ENCODE measurements around the gene RHOA.

Gene RHOA

GRCh38 chr3:49399461-49399860 is 12.3 kb downstream of the RHOA start (continued):
- TF ChIP-seq, protein P1, sequence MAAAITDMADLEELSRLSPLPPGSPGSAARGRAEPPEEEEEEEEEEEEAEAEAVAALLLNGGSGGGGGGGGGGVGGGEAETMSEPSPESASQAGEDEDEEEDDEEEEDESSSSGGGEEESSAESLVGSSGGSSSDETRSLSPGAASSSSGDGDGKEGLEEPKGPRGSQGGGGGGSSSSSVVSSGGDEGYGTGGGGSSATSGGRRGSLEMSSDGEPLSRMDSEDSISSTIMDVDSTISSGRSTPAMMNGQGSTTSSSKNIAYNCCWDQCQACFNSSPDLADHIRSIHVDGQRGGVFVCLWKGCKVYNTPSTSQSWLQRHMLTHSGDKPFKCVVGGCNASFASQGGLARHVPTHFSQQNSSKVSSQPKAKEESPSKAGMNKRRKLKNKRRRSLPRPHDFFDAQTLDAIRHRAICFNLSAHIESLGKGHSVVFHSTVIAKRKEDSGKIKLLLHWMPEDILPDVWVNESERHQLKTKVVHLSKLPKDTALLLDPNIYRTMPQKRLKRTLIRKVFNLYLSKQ (tag by site-specific recombination; IDR thresholded peaks at IDR 0.05; ENCODE audit: borderline replicate concordance) = no peak
- TF ChIP-seq ZNF610 (tag by site-specific recombination; IDR thresholded peaks at IDR 0.05; ENCODE audit: borderline replicate concordance) (no peak), ZNF664 (tag by site-specific recombination; IDR thresholded peaks at IDR 0.05) (no peak), ZNF433 (tag by site-specific recombination; IDR thresholded peaks at IDR 0.05; ENCODE audit: low read depth) (no peak), ZNF10 (tag by site-specific recombination; IDR thresholded peaks at IDR 0.05) (no peak), ZNF2 (tag by site-specific recombination; IDR thresholded peaks at IDR 0.05) (no peak), GFI1B (tag by site-specific recombination; IDR thresholded peaks at IDR 0.05) (no peak), KLF16 (tag by site-specific recombination; IDR thresholded peaks at IDR 0.05) (no peak), ZNF121 (tag by site-specific recombination; IDR thresholded peaks at IDR 0.05) (no peak), ZNF335 (tag by site-specific recombination; conservative IDR thresholded peaks at IDR 0.05) (no peak), WT1 (tag by site-specific recombination; IDR thresholded peaks at IDR 0.05) (no peak)
- TF ChIP-seq, protein P2, sequence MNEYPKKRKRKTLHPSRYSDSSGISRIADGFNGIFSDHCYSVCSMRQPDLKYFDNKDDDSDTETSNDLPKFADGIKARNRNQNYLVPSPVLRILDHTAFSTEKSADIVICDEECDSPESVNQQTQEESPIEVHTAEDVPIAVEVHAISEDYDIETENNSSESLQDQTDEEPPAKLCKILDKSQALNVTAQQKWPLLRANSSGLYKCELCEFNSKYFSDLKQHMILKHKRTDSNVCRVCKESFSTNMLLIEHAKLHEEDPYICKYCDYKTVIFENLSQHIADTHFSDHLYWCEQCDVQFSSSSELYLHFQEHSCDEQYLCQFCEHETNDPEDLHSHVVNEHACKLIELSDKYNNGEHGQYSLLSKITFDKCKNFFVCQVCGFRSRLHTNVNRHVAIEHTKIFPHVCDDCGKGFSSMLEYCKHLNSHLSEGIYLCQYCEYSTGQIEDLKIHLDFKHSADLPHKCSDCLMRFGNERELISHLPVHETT (tag by site-specific recombination; IDR thresholded peaks at IDR 0.05) = no peak
- TF ChIP-seq, protein P3, sequence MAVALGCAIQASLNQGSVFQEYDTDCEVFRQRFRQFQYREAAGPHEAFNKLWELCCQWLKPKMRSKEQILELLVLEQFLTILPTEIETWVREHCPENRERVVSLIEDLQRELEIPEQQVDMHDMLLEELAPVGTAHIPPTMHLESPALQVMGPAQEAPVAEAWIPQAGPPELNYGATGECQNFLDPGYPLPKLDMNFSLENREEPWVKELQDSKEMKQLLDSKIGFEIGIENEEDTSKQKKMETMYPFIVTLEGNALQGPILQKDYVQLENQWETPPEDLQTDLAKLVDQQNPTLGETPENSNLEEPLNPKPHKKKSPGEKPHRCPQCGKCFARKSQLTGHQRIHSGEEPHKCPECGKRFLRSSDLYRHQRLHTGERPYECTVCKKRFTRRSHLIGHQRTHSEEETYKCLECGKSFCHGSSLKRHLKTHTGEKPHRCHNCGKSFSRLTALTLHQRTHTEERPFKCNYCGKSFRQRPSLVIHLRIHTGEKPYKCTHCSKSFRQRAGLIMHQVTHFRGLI (tag by site-specific recombination; IDR thresholded peaks at IDR 0.05) = no peak

- H3K4me1 ChIP-seq (ENCODE audit: control insufficient read depth, insufficient read depth, low read length) = peaks cover 4% of the 10 kb centered on the region
- H3K36me3 ChIP-seq (ENCODE audit: control insufficient read depth in 2 of 2, insufficient read depth in 1 of 2, low read length in 2 of 2) = peaks cover 3 to 20% of the 10 kb centered on the region in 2 experiments; a peak in 2 of 3 replicates
- CTCF ChIA-PET = no interaction called here
- POLR2A ChIA-PET = interaction anchor here (0.9 kb wide), 1 partner anchor 14 kb away, joined by 6 read pairs; the partner anchor contains the start of gene RHOA
- H3K4me3 ChIP-seq (ENCODE audit: low read depth, low read length) = no peak overlapping the region
- H3K27ac ChIP-seq (ENCODE audit: extremely low read depth, low read depth, low read length) = no peak overlapping the region
- no peaks in the 10 kb centered on the region for H3K9me3 ChIP-seq (ENCODE audit: control insufficient read depth, insufficient read depth, low read depth, low read length)
- no peak for TF ChIP-seq ZFP3 (tag by site-specific recombination; IDR thresholded peaks at IDR 0.05; ENCODE audit: low read depth)
- TF ChIP-seq ZNF76 (tag by site-specific recombination; IDR thresholded peaks at IDR 0.05; ENCODE audit: borderline replicate concordance, low read depth) = peak; percentile 37; the same call in 1 of the 2 replicates
- no peak for TF ChIP-seq ZNF155 (tag by site-specific recombination; IDR thresholded peaks at IDR 0.05)
- TF ChIP-seq, protein P4, sequence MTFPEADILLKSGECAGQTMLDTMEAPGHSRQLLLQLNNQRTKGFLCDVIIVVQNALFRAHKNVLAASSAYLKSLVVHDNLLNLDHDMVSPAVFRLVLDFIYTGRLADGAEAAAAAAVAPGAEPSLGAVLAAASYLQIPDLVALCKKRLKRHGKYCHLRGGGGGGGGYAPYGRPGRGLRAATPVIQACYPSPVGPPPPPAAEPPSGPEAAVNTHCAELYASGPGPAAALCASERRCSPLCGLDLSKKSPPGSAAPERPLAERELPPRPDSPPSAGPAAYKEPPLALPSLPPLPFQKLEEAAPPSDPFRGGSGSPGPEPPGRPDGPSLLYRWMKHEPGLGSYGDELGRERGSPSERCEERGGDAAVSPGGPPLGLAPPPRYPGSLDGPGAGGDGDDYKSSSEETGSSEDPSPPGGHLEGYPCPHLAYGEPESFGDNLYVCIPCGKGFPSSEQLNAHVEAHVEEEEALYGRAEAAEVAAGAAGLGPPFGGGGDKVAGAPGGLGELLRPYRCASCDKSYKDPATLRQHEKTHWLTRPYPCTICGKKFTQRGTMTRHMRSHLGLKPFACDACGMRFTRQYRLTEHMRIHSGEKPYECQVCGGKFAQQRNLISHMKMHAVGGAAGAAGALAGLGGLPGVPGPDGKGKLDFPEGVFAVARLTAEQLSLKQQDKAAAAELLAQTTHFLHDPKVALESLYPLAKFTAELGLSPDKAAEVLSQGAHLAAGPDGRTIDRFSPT (tag by site-specific recombination; IDR thresholded peaks at IDR 0.05) = no peak
- no peak for TF ChIP-seq ZNF654 (tag by site-specific recombination; IDR thresholded peaks at IDR 0.05; ENCODE audit: low read depth)
- no peak for TF ChIP-seq ZXDB (tag by site-specific recombination; IDR thresholded peaks at IDR 0.05)
- TF ChIP-seq ZNF324 (tag by site-specific recombination; IDR thresholded peaks at IDR 0.05) = no peak
- no peak for TF ChIP-seq ZBTB7A (tag by site-specific recombination; IDR thresholded peaks at IDR 0.05; ENCODE audit: low read depth)
- TF ChIP-seq ZNF549 (tag by site-specific recombination; IDR thresholded peaks at IDR 0.05) = no peak
- peak; percentile 95 for TF ChIP-seq ZBTB17 (tag by site-specific recombination; IDR thresholded peaks at IDR 0.05)
- no peak for TF ChIP-seq EGR2 (tag by site-specific recombination; IDR thresholded peaks at IDR 0.05; ENCODE audit: low read depth)
- TF ChIP-seq ZNF335 (tag by site-specific recombination; conservative IDR thresholded peaks at IDR 0.05) = peak; percentile 33; the same call in 1 of the 2 replicates
- TF ChIP-seq ZNF174 (tag by site-specific recombination; IDR thresholded peaks at IDR 0.05) = no peak
- TF ChIP-seq, protein P5, sequence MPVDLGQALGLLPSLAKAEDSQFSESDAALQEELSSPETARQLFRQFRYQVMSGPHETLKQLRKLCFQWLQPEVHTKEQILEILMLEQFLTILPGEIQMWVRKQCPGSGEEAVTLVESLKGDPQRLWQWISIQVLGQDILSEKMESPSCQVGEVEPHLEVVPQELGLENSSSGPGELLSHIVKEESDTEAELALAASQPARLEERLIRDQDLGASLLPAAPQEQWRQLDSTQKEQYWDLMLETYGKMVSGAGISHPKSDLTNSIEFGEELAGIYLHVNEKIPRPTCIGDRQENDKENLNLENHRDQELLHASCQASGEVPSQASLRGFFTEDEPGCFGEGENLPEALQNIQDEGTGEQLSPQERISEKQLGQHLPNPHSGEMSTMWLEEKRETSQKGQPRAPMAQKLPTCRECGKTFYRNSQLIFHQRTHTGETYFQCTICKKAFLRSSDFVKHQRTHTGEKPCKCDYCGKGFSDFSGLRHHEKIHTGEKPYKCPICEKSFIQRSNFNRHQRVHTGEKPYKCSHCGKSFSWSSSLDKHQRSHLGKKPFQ (tag by site-specific recombination; IDR thresholded peaks at IDR 0.05) = no peak
- TF ChIP-seq GLIS1 (tag by site-specific recombination; IDR thresholded peaks at IDR 0.05) = peak; percentile 37; the same call in 1 of the 2 replicates
- TF ChIP-seq ZNF19 (tag by site-specific recombination; IDR thresholded peaks at IDR 0.05; ENCODE audit: low read depth) = no peak
- TF ChIP-seq HOXC10 (CRISPR knock-in tag; IDR thresholded peaks at IDR 0.05) = no peak
- TF ChIP-seq ZFHX2 (tag by site-specific recombination; conservative IDR thresholded peaks at IDR 0.05) = no peak
These were observed 14.3 kb downstream of the RHOA start for GRCh38 chr3:49397470-49397869.

Measured in HEK293 (cell line).